Epidermal melanocyte (primary cell): ENCODE results near the gene TAF4B.
"Not testable (repeated sequence)": the region's sequence is repeated elsewhere in the genome, so short reads cannot be mapped to it uniquely, and the experiment has no call there.

Experiments
- DNase-seq: peaks from one replicate; pipeline ENCODE4 v3.0.0; 2011; ENCODE audit warnings: low spot score; ENCODE audit not compliant: insufficient read length

TAF4B gene

GRCh38 chr18:26303222-26303621 is 77.0 kb downstream of the TAF4B start:
- DNase-seq: not testable (repeated sequence)

GRCh38 chr18:26304511-26304910 is 78.3 kb downstream of the TAF4B start:
- no peak for DNase-seq

- peak; percentile 17 for DNase-seq
These were observed 81.0 kb downstream of the TAF4B start for GRCh38 chr18:26307161-26307773.

GRCh38 chr18:26309281-26309680 is 83.0 kb downstream of the TAF4B start:
- no peak for DNase-seq

- DNase-seq: no peak
These were observed 86.0 kb downstream of the TAF4B start for GRCh38 chr18:26312199-26312598.

GRCh38 chr18:26317398-26317797 is 91.2 kb downstream of the TAF4B start:
- no peak for DNase-seq

GRCh38 chr18:26320686-26321085 is 94.4 kb downstream of the TAF4B start:
- no peak for DNase-seq

- DNase-seq: no peak
These were observed 96.8 kb downstream of the TAF4B start for GRCh38 chr18:26322890-26323653.

- DNase-seq: no peak
These were observed 99.5 kb downstream of the TAF4B start for GRCh38 chr18:26325771-26326170.

- no peak for DNase-seq
These were observed 100.8 kb downstream of the TAF4B start for GRCh38 chr18:26327062-26327461.

GRCh38 chr18:26332991-26333390 is 106.7 kb downstream of the TAF4B start:
- DNase-seq: no peak

- no peak for DNase-seq
These were observed 108.9 kb downstream of the TAF4B start for GRCh38 chr18:26335156-26335555.

- peak; percentile 27 for DNase-seq
These were observed 109.6 kb downstream of the TAF4B start for GRCh38 chr18:26335571-26336487.

- no peak for DNase-seq
These were observed 110.3 kb downstream of the TAF4B start for GRCh38 chr18:26336572-26336971.

GRCh38 chr18:26342646-26343045 is 116.4 kb downstream of the TAF4B start:
- no peak for DNase-seq

- DNase-seq: no peak
These were observed 124.7 kb downstream of the TAF4B start for GRCh38 chr18:26350961-26351360.

- no peak for DNase-seq
These were observed 130.0 kb downstream of the TAF4B start for GRCh38 chr18:26356045-26356785.

- no peak for DNase-seq
These were observed 131.7 kb downstream of the TAF4B start for GRCh38 chr18:26357960-26358359.

- no peak for DNase-seq
These were observed 135.8 kb downstream of the TAF4B start for GRCh38 chr18:26362021-26362420.

GRCh38 chr18:26367425-26367824 is 141.2 kb downstream of the TAF4B start:
- no peak for DNase-seq

GRCh38 chr18:26370037-26370436 is 143.8 kb downstream of the TAF4B start:
- no peak for DNase-seq
